GM12892 (cell line): ENCODE measurements around the gene ATP6V1A.

Experiments
- POLR2A ChIP-seq: IDR thresholded peaks from 2 replicates; pipeline ENCODE4 v1.6.1; 2011; ENCODE audit warnings: low read depth, low read length, control low read depth
- POLR2AphosphoS5 ChIP-seq: IDR thresholded peaks from 2 replicates; pipeline ENCODE4 v1.6.1; 2011; ENCODE audit warnings: low read depth, low read length, control low read depth

DNA sequence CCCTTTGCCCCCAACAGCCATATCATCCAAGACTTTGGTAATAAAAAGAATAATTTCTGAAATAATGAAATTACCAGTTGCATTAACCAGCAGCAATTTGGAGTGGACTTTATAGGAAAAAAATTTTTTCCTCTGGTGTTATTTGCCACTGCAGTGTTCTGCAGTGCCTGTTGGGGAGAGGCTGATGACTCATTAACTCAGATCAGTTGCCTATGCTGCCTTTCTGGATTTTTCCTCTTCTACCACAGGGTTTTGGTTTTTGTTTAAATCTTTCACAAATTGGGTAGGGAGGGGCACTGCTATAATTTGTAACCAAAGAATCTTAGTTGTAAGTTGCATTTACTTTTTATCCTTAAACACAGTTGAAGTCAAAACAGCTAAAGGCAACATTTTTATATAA is 22.7 kb downstream of the ATP6V1A start:
- TF ChIP-seq POLR2A (no peak), POLR2AphosphoS5 (no peak)
